Activated naive CD8-positive, alpha-beta T cell treated with anti-CD3 and anti-CD28 coated beads, Interleukin-2, amount 50 U/mL, for 24 hours (primary cell): ENCODE measurements around the gene XPOT.
A peak's percentile ranks its signal among the peaks of the same experiment; 100 is the strongest.

Experiments used
- ATAC-seq: fragments of 150-1000 bp; cut with Tn5 transposase; one replicate; pipeline ENCODE4 v1.10.0; 2021
- DNase-seq: peaks from one replicate; pipeline ENCODE4 v3.0.0; 2021
- H3K27ac Mint-ChIP-seq: one replicate; pipeline ENCODE4 v1.8.0; 2021; ENCODE audit warnings: mild to moderate bottlenecking, mixed read lengths
- H3K27me3 Mint-ChIP-seq: one replicate; pipeline ENCODE4 v1.8.0; 2021; ENCODE audit warnings: mixed read lengths
- H3K36me3 Mint-ChIP-seq: one replicate; pipeline ENCODE4 v1.8.0; 2021; ENCODE audit warnings: low read depth, mixed read lengths
- H3K4me1 Mint-ChIP-seq: one replicate; pipeline ENCODE4 v1.8.0; 2021; ENCODE audit warnings: mixed read lengths
- H3K4me3 Mint-ChIP-seq: one replicate; pipeline ENCODE4 v1.8.0; 2021; ENCODE audit warnings: mild to moderate bottlenecking, moderate library complexity, mixed read lengths
- H3K9me3 Mint-ChIP-seq: one replicate; pipeline ENCODE4 v1.8.0; 2021; ENCODE audit warnings: mixed read lengths

XPOT gene

DNA sequence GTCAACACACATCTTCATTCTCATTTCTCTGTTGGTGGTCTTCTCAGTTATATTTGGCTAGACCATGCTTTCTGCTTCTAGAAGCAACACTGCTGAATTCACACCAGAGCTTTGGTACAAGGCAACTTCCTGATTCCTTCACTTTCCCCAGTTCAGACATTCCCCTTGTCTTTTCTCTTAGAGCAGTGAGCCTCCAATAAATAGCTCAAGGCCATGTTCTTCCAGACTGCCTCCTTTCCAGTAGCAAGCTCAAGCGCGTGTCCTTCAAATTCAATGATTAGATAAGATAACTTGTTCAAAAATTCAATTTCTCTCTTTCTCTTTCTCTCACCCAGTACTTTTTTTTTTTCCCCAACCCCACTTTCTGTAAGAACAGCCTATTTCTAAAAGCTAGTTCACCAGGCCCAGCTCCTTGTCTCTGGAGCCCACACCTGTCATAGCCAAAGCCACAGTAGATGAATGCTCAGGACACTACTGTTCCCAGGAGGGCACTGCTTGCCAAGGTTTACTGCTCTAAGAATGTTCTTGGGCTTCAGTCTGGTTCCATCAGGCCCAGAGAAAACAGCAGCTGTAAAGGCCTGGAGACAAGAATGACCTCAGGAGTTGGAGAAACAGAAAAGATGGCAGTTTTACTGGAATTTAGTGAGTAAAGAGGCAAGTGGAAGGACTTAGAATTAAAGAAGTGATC lies 65.4 kb downstream of the XPOT start:
- DNase-seq (no peak), ATAC-seq (no peak)
- no peaks in the 10 kb centered on the region for H3K4me1 Mint-ChIP-seq
- H3K27ac Mint-ChIP-seq, result no peak overlapping the region
- H3K4me3 Mint-ChIP-seq, result no peak overlapping the region
- no peaks in the 10 kb centered on the region for H3K27me3 Mint-ChIP-seq
- peaks cover 54% of the 10 kb centered on the region for H3K36me3 Mint-ChIP-seq
- H3K9me3 Mint-ChIP-seq, result no peaks in the 10 kb centered on the region

DNA sequence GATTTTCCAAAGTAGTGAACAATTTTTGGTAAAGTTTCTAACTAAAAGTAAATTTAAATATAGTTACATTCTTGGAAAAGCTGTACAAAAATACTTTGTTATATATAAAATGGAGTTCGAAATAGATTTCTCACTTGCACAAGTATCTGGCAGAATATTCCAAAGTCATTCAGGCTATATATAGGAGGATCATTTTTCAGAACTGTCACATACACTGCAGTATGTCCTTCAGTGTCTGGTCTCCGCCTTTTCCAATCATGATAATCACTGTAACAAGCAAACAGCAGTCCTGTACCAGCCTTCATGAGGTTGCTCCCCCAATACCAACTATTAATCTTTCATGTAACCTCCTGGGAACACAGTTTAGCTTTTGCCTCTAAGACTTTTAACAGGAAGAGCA lies 66.3 kb downstream of the XPOT start:
- Mint-ChIP-seq H3K9me3 (peaks cover 4% of the 10 kb centered on the region), H3K27ac (no peak overlapping the region), H3K4me3 (no peak overlapping the region), H3K36me3 (peaks cover 57% of the 10 kb centered on the region), H3K27me3 (no peaks in the 10 kb centered on the region), H3K4me1 (no peaks in the 10 kb centered on the region)
- ATAC-seq, result no peak
- DNase-seq, result no peak

DNA sequence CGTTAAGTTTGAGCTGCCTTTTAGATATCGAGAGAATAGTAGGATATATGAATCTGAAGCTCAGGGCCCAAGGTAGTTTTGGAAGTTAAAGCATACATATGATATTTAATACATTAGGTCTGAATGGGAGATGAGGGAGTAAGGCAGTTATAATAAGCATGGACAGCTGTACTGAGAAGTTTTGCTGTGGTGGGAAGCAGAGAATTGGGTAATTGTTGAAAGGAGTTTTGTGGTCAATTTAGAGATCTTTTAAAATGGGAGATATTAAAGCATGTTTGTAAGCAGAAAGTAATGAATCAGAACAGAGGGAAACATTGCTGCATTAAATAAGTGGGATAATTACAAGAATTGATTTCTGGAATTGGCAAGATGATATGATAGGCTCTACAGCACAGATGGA lies 69.0 kb downstream of the XPOT start:
- Mint-ChIP-seq H3K27me3 (no peaks in the 10 kb centered on the region), H3K27ac (no peak overlapping the region), H3K4me3 (no peak overlapping the region), H3K4me1 (no peaks in the 10 kb centered on the region), H3K9me3 (peaks cover 19% of the 10 kb centered on the region), H3K36me3 (peaks cover 67% of the 10 kb centered on the region)
- ATAC-seq (no peak), DNase-seq (no peak)

DNA sequence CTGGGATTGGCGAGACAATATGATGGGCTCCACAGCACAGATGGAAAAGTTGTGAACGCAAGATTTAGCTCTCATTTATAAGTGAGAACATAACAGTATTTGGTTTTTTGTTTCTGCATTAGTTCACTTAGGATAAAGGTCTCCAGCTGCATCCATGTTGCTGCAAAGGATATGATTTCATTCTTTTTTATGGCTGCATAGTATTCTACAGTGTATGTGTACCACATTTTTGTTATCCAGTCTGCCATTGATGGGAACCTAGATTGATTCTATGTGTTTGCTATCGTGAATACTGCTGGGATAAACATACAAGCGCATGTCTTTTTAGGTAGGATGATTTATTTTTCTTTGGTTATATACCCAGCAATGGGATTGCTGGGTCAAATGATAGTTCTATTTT lies 71.3 kb downstream of the XPOT start:
- no peak overlapping the region for H3K27ac Mint-ChIP-seq
- DNase-seq (no peak), ATAC-seq (no peak)
- H3K9me3 Mint-ChIP-seq, result peaks cover 19% of the 10 kb centered on the region
- no peaks in the 10 kb centered on the region for H3K4me1 Mint-ChIP-seq
- no peak overlapping the region for H3K4me3 Mint-ChIP-seq
- H3K36me3 Mint-ChIP-seq, result peaks cover 62% of the 10 kb centered on the region
- H3K27me3 Mint-ChIP-seq, result no peaks in the 10 kb centered on the region

DNA sequence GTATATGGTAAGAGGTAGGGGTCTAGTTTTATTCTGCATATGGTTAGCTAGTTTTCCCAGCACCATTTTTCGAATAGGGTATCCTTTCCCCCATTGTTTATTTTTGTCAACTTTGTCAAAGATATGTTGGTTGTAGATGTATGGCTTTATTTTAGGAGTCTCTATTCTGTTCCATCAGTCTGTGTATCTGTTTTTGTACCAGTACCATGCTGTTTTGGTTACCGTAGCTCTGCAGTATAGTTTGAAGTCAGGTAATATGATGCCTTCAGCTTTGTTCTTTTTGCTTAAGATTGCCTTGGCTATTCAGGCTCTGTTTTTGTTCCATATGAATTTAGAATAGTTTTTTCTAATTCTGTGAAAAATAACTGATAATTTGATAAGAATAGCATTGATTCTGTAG lies 72.7 kb downstream of the XPOT start:
- Mint-ChIP-seq H3K27ac (no peak overlapping the region), H3K4me1 (no peaks in the 10 kb centered on the region), H3K4me3 (no peak overlapping the region), H3K9me3 (peaks cover 19% of the 10 kb centered on the region), H3K27me3 (no peaks in the 10 kb centered on the region), H3K36me3 (peaks cover 59% of the 10 kb centered on the region)
- DNase-seq, result no peak
- ATAC-seq, result no peak

DNA sequence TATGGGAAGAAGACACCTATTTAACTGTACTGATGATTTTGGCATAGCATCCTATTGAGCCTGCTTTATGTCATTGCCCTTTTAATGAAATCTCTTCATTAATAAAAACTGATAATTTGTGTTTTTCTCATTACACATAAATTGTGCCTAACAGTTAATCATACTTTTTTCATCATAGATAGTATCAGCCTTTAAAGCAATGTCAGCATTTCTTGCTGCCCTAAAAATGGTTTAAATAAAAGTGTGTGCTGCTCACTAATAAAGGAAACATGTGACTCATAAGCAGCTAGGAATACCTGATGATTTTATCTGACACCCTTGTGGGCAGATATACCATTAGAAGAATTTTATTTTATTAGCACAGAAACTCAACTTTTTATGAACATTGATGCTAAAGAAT lies 74.5 kb downstream of the XPOT start:
- Mint-ChIP-seq H3K4me3 (no peak overlapping the region), H3K27ac (no peak overlapping the region), H3K36me3 (peaks cover 55% of the 10 kb centered on the region), H3K27me3 (no peaks in the 10 kb centered on the region), H3K9me3 (peaks cover 19% of the 10 kb centered on the region), H3K4me1 (no peaks in the 10 kb centered on the region)
- no peak for DNase-seq
- no peak for ATAC-seq

DNA sequence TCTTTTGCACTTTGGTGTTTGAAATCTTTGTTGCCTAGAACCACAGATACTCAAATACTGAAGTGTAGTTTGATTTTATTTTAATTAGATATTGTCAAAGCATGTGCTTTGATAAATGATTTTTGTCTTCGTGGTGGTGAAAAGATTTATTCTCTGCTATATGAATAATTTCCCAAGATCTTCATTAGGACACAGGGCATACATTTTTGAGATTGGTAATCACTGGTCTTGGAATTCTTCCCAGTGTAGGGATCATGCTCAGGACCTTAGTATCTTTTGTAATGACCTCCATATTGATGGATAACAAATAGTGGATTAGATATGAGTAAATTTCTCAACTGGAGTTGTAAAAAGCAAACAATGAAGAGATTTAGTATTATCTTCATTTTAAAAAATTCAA lies 76.0 kb downstream of the XPOT start:
- H3K27me3 Mint-ChIP-seq, result no peaks in the 10 kb centered on the region
- H3K4me1 Mint-ChIP-seq, result no peaks in the 10 kb centered on the region
- peaks cover 44% of the 10 kb centered on the region for H3K36me3 Mint-ChIP-seq
- peaks cover 19% of the 10 kb centered on the region for H3K9me3 Mint-ChIP-seq
- DNase-seq (no peak), ATAC-seq (no peak)
- H3K4me3 Mint-ChIP-seq, result no peak overlapping the region
- H3K27ac Mint-ChIP-seq, result no peak overlapping the region

DNA sequence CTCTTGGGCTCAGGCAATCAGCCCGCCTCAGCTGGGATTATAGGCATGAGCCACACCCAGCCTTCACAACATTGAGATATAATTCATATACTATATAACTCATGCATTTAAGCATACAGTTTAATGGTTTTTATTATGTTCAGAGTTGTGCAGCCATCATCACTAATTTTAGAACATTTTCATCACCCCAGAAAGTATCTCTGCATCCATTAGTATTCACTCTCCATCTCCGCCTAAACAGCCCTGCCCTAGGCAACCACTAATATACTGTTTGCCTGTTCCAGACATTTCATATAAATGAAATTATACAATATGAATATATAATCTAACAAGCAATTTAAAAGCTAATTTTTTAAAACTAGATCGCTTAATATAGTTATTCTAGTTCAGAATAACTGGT lies 82.5 kb downstream of the XPOT start:
- no peak overlapping the region for H3K27ac Mint-ChIP-seq
- ATAC-seq, result no peak
- DNase-seq, result no peak
- H3K4me3 Mint-ChIP-seq, result no peak overlapping the region
- peaks cover 39% of the 10 kb centered on the region for H3K36me3 Mint-ChIP-seq
- H3K9me3 Mint-ChIP-seq, result no peaks in the 10 kb centered on the region
- peaks cover 6% of the 10 kb centered on the region for H3K4me1 Mint-ChIP-seq
- H3K27me3 Mint-ChIP-seq, result no peaks in the 10 kb centered on the region

DNA sequence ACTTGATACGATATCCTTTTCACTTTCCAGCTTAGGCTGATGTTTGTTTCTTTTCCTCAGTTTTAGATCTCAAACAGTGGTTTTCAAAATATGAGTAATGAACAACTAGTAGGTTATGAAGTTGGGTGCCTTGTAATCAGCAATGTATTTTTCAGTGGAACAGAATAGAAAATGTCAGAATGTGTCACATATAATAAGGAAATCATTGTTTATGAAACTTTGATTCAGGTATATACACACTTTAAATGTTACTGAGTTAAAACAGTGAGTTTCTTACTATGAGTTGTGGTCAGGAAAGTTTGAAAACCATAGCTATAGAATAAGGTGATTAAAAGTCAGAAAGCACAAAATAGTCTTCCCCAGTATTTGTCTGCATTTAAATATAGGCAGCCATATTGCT lies 87.5 kb downstream of the XPOT start:
- DNase-seq, result no peak
- peak; percentile 52 for ATAC-seq
- Mint-ChIP-seq H3K36me3 (peaks cover 42% of the 10 kb centered on the region), H3K9me3 (no peaks in the 10 kb centered on the region), H3K27me3 (no peaks in the 10 kb centered on the region), H3K4me1 (peaks cover 20% of the 10 kb centered on the region), H3K27ac (no peak overlapping the region), H3K4me3 (no peak overlapping the region)

DNA sequence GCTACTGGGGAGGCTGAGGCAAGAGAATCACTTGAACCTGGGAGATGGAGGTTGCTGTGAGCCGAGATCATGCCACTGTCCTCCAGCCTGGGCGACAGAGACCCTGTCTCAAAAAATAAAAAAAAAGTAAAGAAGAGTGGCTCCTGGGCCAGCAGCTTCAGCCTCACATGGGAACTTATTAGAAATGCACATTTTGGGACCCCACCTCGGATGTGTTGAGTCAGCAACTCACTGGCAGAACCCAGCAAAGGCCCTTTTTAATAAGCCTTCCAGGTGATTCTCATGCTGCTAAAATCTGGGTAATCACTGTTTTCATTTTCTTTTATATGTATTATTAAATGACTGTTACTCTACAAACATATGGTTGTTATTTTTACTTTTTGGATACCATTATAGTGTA lies 89.3 kb downstream of the XPOT start:
- Mint-ChIP-seq H3K36me3 (peaks cover 45% of the 10 kb centered on the region), H3K4me1 (peaks cover 23% of the 10 kb centered on the region)

DNA sequence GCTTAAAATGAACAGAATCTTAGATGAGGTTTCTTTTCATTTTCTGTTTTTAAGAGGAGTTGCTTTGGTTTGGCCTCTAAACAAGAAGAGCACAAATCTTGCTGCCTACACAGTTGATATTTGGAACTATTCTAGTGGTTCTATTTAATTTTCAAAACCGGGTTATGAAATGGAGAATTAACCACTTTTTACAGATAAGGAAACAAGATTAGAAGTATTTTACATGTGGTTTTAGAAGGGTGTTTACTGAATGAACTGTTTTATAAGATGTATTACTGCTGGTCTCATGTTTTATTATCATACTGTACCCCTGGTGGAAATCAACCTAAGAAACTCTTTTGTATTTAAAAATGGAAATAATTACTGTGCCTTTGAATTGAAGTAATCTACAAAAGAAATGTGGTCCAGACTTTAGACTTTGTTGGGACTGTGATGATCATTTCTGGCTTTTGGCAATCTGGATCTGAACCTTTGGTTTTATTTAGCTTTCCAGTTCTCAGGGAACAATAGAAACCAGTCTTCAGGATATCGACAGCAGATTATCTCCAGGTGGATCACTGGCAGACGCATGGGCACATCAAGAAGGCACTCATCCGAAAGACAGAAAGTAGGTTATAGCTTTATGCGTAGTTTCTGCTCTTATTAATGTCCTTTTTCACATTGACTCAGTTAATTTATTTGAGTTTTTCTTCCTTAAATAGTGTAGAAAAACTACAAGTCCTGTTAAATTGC lies 91.0 kb downstream of the XPOT start:
- no peak for ATAC-seq
- Mint-ChIP-seq H3K9me3 (no peaks in the 10 kb centered on the region), H3K27ac (no peak overlapping the region), H3K36me3 (peaks cover 46% of the 10 kb centered on the region), H3K4me3 (no peak overlapping the region), H3K27me3 (no peaks in the 10 kb centered on the region), H3K4me1 (peaks cover 20% of the 10 kb centered on the region)
- DNase-seq, result no peak

More for the DNA sequence above, 89.3 kb downstream of the XPOT start:
- Mint-ChIP-seq H3K27me3 (no peaks in the 10 kb centered on the region), H3K9me3 (no peaks in the 10 kb centered on the region), H3K27ac (no peak overlapping the region), H3K4me3 (no peak overlapping the region)
- DNase-seq, result no peak
- no peak for ATAC-seq

DNA sequence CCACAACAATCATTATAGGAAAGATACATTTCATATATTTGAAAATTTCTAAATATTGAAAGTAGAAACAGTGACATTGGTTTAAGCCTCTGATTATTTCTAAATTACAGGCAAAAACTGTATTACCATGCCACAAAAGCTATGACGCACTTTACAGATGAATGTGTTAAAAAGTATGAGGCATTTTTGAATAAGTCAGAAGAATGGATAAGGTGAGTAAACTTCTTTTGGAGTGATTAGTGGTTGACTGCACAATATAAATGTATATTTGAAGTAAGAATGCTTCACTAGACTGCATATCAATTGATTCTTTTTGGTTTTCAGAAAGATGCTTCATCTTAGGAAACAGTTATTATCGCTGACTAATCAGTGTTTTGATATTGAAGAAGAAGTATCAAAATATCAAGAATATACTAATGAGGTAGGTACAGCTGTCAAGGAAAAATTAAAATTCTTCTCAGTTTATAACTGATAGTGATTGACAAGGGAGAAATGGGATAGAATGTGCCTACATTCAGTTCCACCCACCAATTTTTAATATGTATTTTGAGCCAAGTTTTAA lies 92.7 kb downstream of the XPOT start:
- peaks cover 17% of the 10 kb centered on the region for H3K4me1 Mint-ChIP-seq
- no peak for DNase-seq
- no peak overlapping the region for H3K4me3 Mint-ChIP-seq
- peaks cover 43% of the 10 kb centered on the region for H3K36me3 Mint-ChIP-seq
- no peak overlapping the region for H3K27ac Mint-ChIP-seq
- H3K27me3 Mint-ChIP-seq, result no peaks in the 10 kb centered on the region
- H3K9me3 Mint-ChIP-seq, result no peaks in the 10 kb centered on the region
- no peak for ATAC-seq

DNA sequence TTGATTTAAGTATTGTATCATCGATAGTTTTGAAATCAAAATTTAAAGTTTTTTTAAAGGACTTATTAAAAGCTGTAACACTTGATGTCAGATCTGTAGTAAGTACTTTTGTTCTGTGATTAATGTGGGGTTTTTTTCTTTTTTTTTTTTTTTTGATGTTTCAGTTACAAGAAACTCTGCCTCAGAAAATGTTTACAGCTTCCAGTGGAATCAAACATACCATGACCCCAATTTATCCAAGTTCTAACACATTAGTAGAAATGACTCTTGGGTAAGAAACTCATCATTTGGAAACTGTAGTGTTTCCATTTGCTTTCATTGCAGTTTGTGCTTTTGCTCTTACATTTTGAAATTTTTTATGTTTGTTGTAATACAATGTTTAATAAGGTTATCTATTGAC lies 93.3 kb downstream of the XPOT start:
- H3K4me1 Mint-ChIP-seq, result peaks cover 17% of the 10 kb centered on the region
- H3K27me3 Mint-ChIP-seq, result no peaks in the 10 kb centered on the region
- ATAC-seq, result no peak
- no peak overlapping the region for H3K4me3 Mint-ChIP-seq
- no peak for DNase-seq
- no peak overlapping the region for H3K27ac Mint-ChIP-seq
- no peaks in the 10 kb centered on the region for H3K9me3 Mint-ChIP-seq
- H3K36me3 Mint-ChIP-seq, result peaks cover 40% of the 10 kb centered on the region

DNA sequence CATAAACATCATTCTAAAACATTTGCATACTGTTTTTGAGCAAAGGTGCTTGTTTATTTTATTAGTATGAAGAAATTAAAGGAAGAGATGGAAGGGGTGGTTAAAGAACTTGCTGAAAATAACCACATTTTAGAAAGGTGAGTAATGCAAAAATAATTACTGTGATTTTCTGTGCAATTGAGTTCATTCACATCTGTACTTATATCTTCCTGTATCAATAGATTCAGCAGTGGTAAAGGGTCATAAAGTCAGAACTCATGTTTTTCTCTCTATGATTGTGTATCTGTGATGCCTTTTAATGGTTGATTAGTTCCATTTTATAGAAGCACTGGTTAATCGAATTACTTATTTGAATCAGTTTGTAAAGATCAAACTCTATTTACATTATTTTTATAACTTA lies 93.7 kb downstream of the XPOT start:
- H3K4me3 Mint-ChIP-seq, result no peak overlapping the region
- H3K4me1 Mint-ChIP-seq, result peaks cover 17% of the 10 kb centered on the region
- no peaks in the 10 kb centered on the region for H3K27me3 Mint-ChIP-seq
- ATAC-seq (no peak), DNase-seq (no peak)
- no peaks in the 10 kb centered on the region for H3K9me3 Mint-ChIP-seq
- peaks cover 39% of the 10 kb centered on the region for H3K36me3 Mint-ChIP-seq
- H3K27ac Mint-ChIP-seq, result no peak overlapping the region

DNA sequence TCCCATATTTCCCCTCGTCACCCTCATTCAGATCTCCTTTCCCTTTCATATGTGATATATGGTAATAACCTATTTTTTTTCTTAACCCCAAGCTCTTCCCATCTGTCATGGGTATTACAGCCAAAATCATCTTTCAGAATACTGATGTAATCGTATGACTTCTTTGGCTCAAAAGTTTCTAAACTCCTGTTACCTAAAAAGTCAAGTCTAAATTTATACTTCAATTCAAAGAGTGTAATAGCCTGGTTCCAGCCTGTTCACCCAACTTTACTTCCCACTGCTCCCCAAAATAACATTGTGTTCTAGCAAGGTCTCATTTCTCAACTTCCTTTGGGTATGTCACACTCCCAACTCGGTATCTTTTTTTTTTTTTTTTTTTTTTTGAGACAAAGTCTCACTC lies 96.2 kb downstream of the XPOT start:
- no peak for ATAC-seq
- no peaks in the 10 kb centered on the region for H3K9me3 Mint-ChIP-seq
- H3K27me3 Mint-ChIP-seq, result no peaks in the 10 kb centered on the region
- H3K4me3 Mint-ChIP-seq, result no peak overlapping the region
- H3K27ac Mint-ChIP-seq, result no peak overlapping the region
- H3K36me3 Mint-ChIP-seq, result peaks cover 31% of the 10 kb centered on the region
- no peak for DNase-seq
- peaks cover 4% of the 10 kb centered on the region for H3K4me1 Mint-ChIP-seq
